GM19035 (cell line): ENCODE data around the gene GNG10.
A peak's percentile ranks its signal among the peaks of the same experiment; 100 is the strongest.
"Not testable (repeated sequence)": the region's sequence is repeated elsewhere in the genome, so short reads cannot be mapped to it uniquely, and the experiment has no call there.

Experiments used
- ATAC-seq: cut with Tn5 transposase; IDR thresholded peaks from one replicate; pipeline ENCODE4 v1.9.1; 2021; ENCODE audit not compliant: unreplicated experiment

GNG10 gene

GRCh38 chr9:111648066-111648465 is 13.3 kb upstream of the GNG10 start:
- ATAC-seq = no peak

GRCh38 chr9:111649016-111649415 is 12.4 kb upstream of the GNG10 start:
- ATAC-seq = no peak

GRCh38 chr9:111657051-111657450 is 4.4 kb upstream of the GNG10 start:
- ATAC-seq = no peak

GRCh38 chr9:111658943-111659342 is 2.5 kb upstream of the GNG10 start:
- no peak for ATAC-seq

GRCh38 chr9:111659691-111660090 is 1.7 kb upstream of the GNG10 start:
- ATAC-seq = no peak

DNA sequence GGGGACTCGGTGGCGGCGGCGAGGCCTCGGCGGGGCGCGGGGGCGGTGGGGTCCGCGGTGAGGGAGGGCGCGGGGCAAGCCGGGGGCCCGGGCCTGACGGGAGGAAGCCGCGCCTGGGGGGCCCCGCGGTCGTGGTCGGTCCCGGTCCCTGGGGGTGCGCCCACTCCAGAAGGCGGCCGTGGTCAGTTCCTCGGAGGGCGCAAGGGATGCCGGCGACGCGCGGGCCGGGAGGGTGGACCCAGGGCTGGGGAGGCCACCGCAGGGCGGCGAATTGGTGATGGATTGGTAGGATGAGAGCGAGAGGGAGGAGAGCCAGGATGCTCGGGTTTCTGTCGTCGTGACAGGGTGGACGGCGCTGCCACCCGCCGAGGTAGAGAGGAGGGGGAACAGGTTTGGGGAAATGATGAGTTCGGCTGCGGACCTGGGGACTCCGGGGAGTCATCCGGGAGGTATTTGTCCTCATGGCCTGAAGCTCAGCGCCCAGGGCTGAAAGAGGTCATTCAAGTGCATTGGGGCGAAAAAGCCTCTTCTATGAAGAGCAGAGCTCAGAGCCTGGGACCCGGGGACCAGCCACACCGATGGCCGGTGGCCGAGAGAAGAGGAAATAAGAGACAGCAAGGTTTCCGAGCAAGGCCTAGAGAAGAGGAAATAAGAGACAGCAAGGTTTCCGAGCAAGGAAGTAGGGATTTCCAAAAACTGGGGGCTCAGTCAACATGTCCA is 557 bp downstream of the GNG10 start:
- peak; percentile 36 for ATAC-seq

- ATAC-seq = no peak
Measured at GRCh38 chr9:111662576-111663300, 1.3 kb downstream of the GNG10 start.

DNA sequence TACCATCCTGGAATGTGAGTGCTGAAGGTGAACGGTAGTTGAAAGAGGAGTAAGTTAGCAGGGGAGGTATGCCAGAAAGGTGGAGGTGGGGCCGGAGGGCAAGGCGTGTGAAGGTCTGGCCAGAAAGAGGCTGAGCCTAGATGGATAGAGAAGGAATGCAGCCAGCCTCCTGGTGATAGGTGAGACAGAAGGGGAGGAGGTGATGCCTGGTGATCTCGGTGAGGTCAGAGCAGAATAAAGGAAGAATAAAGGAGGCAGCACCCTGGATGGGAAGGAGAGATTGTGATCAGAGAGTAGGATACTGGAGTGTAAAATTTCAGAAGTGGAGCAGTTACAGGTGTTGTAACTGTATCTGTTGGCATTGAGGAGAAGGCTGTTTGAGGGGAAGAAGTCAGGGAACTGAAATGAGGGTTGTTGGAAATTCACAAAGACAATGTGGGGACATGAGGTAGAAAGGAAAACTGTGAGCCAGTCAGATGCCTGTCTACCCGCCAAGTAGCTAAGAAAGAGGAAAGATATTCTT is 2.0 kb downstream of the GNG10 start:
- ATAC-seq = no peak

GRCh38 chr9:111668026-111668573 is 6.7 kb downstream of the GNG10 start:
- no peak for ATAC-seq

DNA sequence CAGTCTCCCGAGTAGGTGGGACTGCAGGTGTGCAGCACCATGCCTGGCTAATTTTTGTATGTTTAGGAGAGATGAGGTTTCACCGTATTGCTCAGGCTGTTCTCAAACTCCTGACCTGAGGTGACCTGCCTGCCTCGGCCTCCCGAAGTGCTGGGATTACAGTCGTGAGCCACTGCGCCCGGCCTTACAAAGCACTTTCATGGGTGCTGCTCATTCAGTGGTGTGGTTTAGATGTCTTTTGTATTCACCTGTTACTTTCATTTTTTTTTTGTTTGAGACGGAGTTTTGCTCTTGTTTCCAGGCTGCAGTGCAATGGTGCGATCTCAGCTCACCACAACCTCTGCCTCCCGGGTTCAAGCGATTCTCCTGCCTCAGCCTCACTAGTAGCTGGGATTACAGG is 7.2 kb downstream of the GNG10 start:
- not testable (repeated sequence) for ATAC-seq

GRCh38 chr9:111674319-111674718 is 12.9 kb downstream of the GNG10 start:
- ATAC-seq = no peak

DNA sequence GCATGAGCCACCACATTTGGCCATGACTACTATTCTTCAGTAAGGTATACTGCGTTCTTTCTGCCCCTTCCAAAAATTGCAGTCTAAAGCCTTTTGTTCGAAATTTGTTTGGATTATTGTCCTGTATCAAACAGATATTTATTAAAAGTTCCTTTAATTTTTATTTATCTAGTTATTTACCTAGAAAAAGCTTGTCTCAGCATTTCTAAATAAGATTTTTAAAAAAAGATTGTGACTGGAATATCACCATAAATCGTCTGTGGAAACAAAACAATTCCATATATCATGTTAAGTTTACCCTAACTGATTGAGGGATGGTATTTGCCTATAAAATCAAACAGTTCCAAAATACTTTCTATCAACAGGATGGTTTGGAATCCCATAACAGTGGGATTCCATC is 14.7 kb downstream of the GNG10 start:
- ATAC-seq = no peak

DNA sequence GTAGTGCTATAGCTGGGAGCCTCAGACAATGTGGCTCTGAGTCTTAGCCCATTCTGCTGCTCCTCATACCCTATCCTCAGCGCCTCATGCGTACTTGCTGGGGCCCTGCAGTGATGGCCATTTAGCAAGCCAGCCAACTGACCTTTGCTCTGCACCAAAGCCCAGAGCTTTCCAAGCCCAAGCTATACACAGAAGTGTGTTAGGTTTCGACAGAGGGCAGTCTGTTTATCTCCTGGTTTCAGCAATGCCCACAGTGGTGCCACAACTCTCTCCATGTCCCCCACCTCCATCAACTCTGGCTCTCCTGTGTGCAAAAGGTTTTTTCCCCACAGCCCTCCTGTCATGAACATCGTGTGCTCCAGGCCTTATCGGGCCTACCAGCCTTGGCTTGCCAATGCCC is 16.9 kb downstream of the GNG10 start:
- ATAC-seq = no peak

DNA sequence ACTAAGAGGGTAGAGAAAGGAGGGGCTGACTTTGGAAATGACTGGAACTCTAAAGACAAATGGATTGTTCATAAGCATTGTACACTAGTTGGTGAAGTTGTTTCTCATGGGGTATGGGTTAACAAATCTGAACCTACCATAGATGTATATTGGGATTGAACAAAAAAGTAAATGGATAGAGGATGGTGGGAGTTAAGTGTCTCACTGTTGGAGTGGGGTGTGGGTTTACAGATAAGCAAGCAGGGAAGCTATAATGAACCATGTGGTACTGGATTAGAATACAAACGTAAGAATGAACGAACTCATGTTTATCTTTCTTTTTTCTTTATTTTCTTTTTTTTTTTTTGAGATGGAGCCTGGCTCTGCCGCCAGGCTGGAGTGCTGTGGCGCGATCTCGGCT is 17.8 kb downstream of the GNG10 start:
- no peak for ATAC-seq

GRCh38 chr9:111683392-111683791 is 22.0 kb downstream of the GNG10 start:
- no peak for ATAC-seq

DNA sequence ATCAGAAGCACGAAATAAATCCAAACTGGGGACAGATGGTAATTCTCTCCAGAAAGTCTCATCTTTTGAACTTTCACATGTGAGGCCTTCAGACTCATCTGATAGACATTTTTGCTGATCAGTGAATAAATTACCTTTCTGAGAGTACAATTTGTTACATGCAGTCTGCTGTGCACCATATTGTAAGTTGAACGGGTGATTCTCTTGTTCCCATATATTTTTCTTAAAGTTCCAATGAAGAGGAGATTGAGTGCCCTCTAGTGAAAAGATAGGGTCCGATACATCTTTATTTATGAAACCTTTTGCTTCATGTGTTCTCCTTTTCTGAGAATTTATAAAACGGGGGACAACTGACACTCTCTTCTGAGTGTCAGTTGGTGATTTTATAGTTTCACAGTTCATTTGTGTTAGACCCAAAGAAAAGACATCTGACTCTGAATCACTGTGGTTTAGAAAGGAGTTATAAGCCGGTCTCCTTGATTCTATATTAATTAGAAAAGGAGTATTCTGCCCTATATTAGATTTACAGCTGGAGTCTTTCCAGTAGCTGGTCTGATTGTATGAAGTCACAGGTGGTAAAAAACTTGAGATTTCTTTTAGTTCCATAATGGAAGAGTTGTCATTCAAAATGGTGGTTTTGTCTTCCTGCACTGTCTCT is 30.4 kb downstream of the GNG10 start:
- no peak for ATAC-seq

DNA sequence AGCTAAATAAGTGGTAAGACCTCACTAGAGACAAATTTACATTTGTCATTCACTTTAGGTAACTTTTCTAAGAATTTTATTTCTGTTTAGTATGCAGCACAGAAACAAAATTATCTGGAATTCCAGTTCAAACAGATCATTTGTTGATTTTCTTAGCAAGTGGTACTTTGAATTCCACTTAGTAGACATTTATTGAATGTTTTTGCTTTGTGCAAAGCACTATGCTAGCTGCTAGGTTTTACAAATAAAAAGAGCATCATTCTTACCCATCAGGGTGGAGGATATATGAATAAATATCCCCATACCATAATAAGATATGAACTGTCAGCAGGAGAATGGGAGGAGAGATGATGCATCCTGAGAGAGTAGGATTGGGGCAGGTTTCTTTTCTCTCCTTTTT is 35.4 kb downstream of the GNG10 start:
- ATAC-seq = no peak

DNA sequence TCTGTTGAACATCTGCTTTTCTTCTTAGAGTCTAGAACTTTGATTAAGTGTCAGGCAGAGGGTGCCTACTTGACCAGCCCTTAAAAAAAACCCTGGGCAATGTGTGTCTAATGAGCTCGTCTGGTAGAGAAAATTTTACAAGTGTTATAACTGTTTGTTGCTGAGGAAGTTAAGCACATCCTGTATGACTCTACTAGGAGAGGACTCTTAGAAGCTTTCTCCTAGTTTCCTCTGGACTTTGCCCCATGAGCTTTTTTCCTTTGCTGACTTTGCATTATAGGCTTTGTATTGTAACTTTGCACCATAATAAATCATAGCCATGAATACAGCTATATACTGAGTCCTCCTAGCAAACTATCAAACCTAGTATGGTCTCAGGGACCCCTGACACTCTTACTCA is 39.4 kb downstream of the GNG10 start:
- no peak for ATAC-seq

- no peak for ATAC-seq
Measured at GRCh38 chr9:111704503-111704902, 43.1 kb downstream of the GNG10 start.

DNA sequence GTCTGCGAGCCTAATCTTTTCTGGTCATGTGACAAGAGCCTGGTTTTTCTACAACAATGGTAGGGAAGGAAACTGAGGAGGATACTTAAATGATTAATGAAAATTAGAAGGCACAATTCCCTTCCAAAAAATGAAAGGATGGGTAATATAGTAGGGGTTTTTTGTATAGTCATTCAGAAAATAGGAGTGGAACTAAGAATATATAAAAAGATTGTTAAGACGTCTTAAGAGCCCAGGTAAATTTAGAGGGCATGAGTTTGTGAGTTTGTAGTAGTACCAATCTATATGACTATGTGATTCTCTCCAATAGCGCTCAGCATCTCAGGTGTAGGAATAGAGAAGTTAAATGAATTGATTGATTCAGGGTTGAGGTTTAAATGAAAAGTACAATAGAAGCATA is 50.1 kb downstream of the GNG10 start:
- no peak for ATAC-seq

- ATAC-seq = no peak
Measured at GRCh38 chr9:111712369-111712768, 51.0 kb downstream of the GNG10 start.

- no peak for ATAC-seq
Measured at GRCh38 chr9:111715471-111715870, 54.1 kb downstream of the GNG10 start.
